SK-N-SH (cell line): ENCODE measurements around the gene TSPAN13. TPM values are rescaled to one million over a fixed set of nuclear protein-coding genes. Genes with fewer than 3 reads are reported as not detected.

ENCODE experiments used
- CTCF ChIA-PET: fragments of 300-600, 350-600 bp; formaldehyde crosslinking; extraction: SDS; loops from one replicate; lab custom pipeline; 2021; lab: Yijun Ruan, JAX
- POLR2A ChIA-PET: fragments of 350-600 bp; sonication (Branson Sonifier 250); formaldehyde crosslinking; extraction: SDS; loops from one replicate; lab custom pipeline; 2020; ENCODE audit warnings: antibody characterized with exemption, inconsistent platforms; lab: Yijun Ruan, JAX
- DNase-seq: peaks from one replicate; pipeline ENCODE4 v3.0.0; 2012
- H2AFZ ChIP-seq: fragments of 200-600 bp; sonication (generic); 2 replicates; pipeline ENCODE4 v1.8.1; 2016; ENCODE audit warnings: antibody characterized with exemption, mild to moderate bottlenecking, low read depth
- H3F3A ChIP-seq: fragments of 200-600 bp; sonication (generic); replicated peaks from 2 replicates; pipeline ENCODE3; 2016; ENCODE audit warnings: antibody characterized with exemption, mild to moderate bottlenecking; ENCODE audit not compliant: insufficient read depth
- H3K27ac ChIP-seq, 2 experiments: fragments of 200-500 bp in 1 of 2; fragments of 200-600 bp in 1 of 2; sonication (Bioruptor generic) in 1 of 2; sonication (generic), shearing (Covaris generic) in 1 of 2; 2 replicates each; pipeline versions ENCODE4 v1.5.1 to v1.6.1; 2014 to 2016; ENCODE audit warnings: low read depth in 2 of 2, inconsistent platforms in 1 of 2, low read length in 1 of 2, mild to moderate bottlenecking in 1 of 2, mixed read lengths in 1 of 2
- H3K27me3 ChIP-seq: fragments of 200-600 bp; sonication (generic), shearing (Covaris generic); 2 replicates; pipeline ENCODE4 v1.6.1; 2016; ENCODE audit warnings: mixed run types; ENCODE audit not compliant: insufficient read depth
- H3K36me3 ChIP-seq, 2 experiments: fragments of 200-500 bp in 1 of 2; fragments of 200-600 bp in 1 of 2; sonication (Bioruptor generic) in 1 of 2; sonication (generic) in 1 of 2; replicated peaks in 1 of 2; 2 replicates each; pipeline versions ENCODE3 to v1.5.1; 2014 to 2016; ENCODE audit warnings: low read length in 1 of 2, mild to moderate bottlenecking in 1 of 2; ENCODE audit not compliant: insufficient read depth in 2 of 2, control insufficient read depth in 1 of 2
- H3K4me1 ChIP-seq, 2 experiments: fragments of 200-500 bp in 1 of 2; fragments of 200-600 bp in 1 of 2; sonication (Bioruptor generic) in 1 of 2; sonication (generic), shearing (Covaris generic) in 1 of 2; 2 replicates each; pipeline versions ENCODE4 v1.5.1 to v1.6.1; 2014 to 2016; ENCODE audit warnings: low read depth in 1 of 2, low read length in 1 of 2, mixed run types in 1 of 2; ENCODE audit not compliant: insufficient read depth in 2 of 2, control insufficient read depth in 1 of 2
- H3K4me2 ChIP-seq: fragments of 200-600 bp; sonication (generic), shearing (Covaris generic); 2 replicates; pipeline ENCODE4 v1.6.1; 2017; ENCODE audit warnings: mixed run types
- H3K4me3 ChIP-seq, 2 experiments: fragments of 200-500 bp in 1 of 2; fragments of 200-600 bp in 1 of 2; sonication (Bioruptor generic) in 1 of 2; sonication (generic), shearing (Covaris generic) in 1 of 2; 2 replicates each; pipeline versions ENCODE4 v1.5.1 to v1.8.1; 2014 to 2016; ENCODE audit warnings: low read depth in 2 of 2, inconsistent platforms in 1 of 2, low read length in 1 of 2, mild to moderate bottlenecking in 1 of 2, mixed read lengths in 1 of 2, moderate library complexity in 1 of 2
- H3K79me2 ChIP-seq: fragments of 200-600 bp; sonication (generic); 2 replicates; pipeline ENCODE4 v1.8.1; 2017; ENCODE audit warnings: mild to moderate bottlenecking; ENCODE audit not compliant: insufficient read depth
- H3K9ac ChIP-seq: fragments of 200-600 bp; sonication (generic); 2 replicates; pipeline ENCODE4 v1.6.1; 2017; ENCODE audit warnings: mixed run types
- H3K9me2 ChIP-seq: fragments of 200-600 bp; sonication (generic); 2 replicates; pipeline ENCODE4 v1.6.1; 2017; ENCODE audit warnings: mixed run types
- H3K9me3 ChIP-seq: fragments of 200-600 bp; sonication (generic); 2 replicates; pipeline ENCODE4 v1.6.1; 2017; ENCODE audit warnings: mixed run types, mild to moderate bottlenecking, moderate library complexity
- H4K20me1 ChIP-seq: fragments of 200-600 bp; sonication (generic); 2 replicates; pipeline ENCODE4 v1.6.1; 2017; ENCODE audit warnings: mild to moderate bottlenecking, mixed run types; ENCODE audit not compliant: insufficient read depth
- CHD2 ChIP-seq: fragments of 150-350 bp; IDR thresholded peaks from 2 replicates; pipeline ENCODE4 v1.6.1; 2018; ENCODE audit warnings: low read length; ENCODE audit not compliant: partially characterized antibody
- ELF1 ChIP-seq: IDR thresholded peaks from 2 replicates; pipeline ENCODE4 v1.4.0; 2012
- EP300 ChIP-seq, 2 experiments: IDR thresholded peaks; 2 replicates each; pipeline versions ENCODE4 v1.4.0 to v1.6.1; 2012; ENCODE audit warnings: borderline replicate concordance in 1 of 2, low read depth in 1 of 2, low read length in 1 of 2
- EZH2phosphoT487 ChIP-seq: fragments of 200-600 bp; sonication (generic); IDR thresholded peaks from 2 replicates; pipeline ENCODE4 v1.6.1; 2017; ENCODE audit warnings: low read depth, mixed run types, mild to moderate bottlenecking, antibody characterized with exemption, moderate library complexity, borderline replicate concordance
- GABPA ChIP-seq: IDR thresholded peaks from 2 replicates; pipeline ENCODE4 v1.4.0; 2012; ENCODE audit warnings: low read depth, mild to moderate bottlenecking
- GATA2 ChIP-seq: sonication (generic); formaldehyde crosslinking; IDR thresholded peaks from 2 replicates; pipeline ENCODE4 v1.5.0; 2020; ENCODE audit warnings: mild to moderate bottlenecking, missing genetic modification reagents
- JUND ChIP-seq: IDR thresholded peaks from 2 replicates; pipeline ENCODE4 v1.4.0; 2012
- RCOR1 ChIP-seq: fragments of 150-350 bp; IDR thresholded peaks from 2 replicates; pipeline ENCODE4 v1.6.1; 2017; ENCODE audit warnings: antibody characterized with exemption, low read length
- RFX5 ChIP-seq: IDR thresholded peaks from 2 replicates; pipeline ENCODE4 v1.6.1; 2012; ENCODE audit warnings: mild to moderate bottlenecking, improper control_type of control experiment, low read length
- SIN3A ChIP-seq: IDR thresholded peaks from 2 replicates; pipeline ENCODE4 v1.6.1; 2012; ENCODE audit warnings: low read depth, mild to moderate bottlenecking, low read length, moderate library complexity, borderline replicate concordance
- SMC3 ChIP-seq: IDR thresholded peaks from 2 replicates; pipeline ENCODE4 v1.6.1; 2012; ENCODE audit warnings: low read depth, low read length, improper control_type of control experiment
- TAF1 ChIP-seq: IDR thresholded peaks from 2 replicates; pipeline ENCODE4 v1.6.1; 2012; ENCODE audit warnings: low read depth, mild to moderate bottlenecking, low read length, moderate library complexity, borderline replicate concordance
- TCF12 ChIP-seq: IDR thresholded peaks from 2 replicates; pipeline ENCODE4 v1.4.0; 2012
- TEAD4 ChIP-seq: IDR thresholded peaks from 2 replicates; pipeline ENCODE4 v1.4.0; 2012; ENCODE audit warnings: mild to moderate bottlenecking, borderline replicate concordance; ENCODE audit not compliant: insufficient read depth
- WGBS: methylation state at CpG from one replicate; pipeline ENCODE4 v1.1.6; 2017; ENCODE audit warnings: low lambda C conversion rate; 5-methylcytosine and 5-hydroxymethylcytosine counted together
- polyA plus RNA-seq, 3 experiments: library from polyadenylated mRNA; depleted of rRNA; stranded (reverse); fragments of >200 nt; gene quantifications; 2 replicates each; pipeline ENCODE4 v1.2.3, GENCODE V29; 2012
- TF ChIP-seq, protein P1 (sequence below): IDR thresholded peaks from 2 replicates; pipeline ENCODE4; 2012
- TF ChIP-seq, protein P2 (sequence below): IDR thresholded peaks from 2 replicates; pipeline ENCODE4 v1.4.0; 2012; ENCODE audit warnings: low read depth, borderline replicate concordance
- TF ChIP-seq, protein P3 (sequence below): fragments of 150-350 bp; IDR thresholded peaks from 2 replicates; pipeline ENCODE4 v1.6.1; 2016; ENCODE audit warnings: mild to moderate bottlenecking, low read depth, low read length
- TF ChIP-seq, protein P4 (sequence below): fragments of 200-600 bp; sonication (generic); IDR thresholded peaks from 2 replicates; pipeline ENCODE4 v1.6.1; 2017; ENCODE audit warnings: antibody characterized with exemption, mild to moderate bottlenecking, moderate library complexity
- TF ChIP-seq, protein P5 (sequence below): IDR thresholded peaks from 2 replicates; pipeline ENCODE4 v1.4.0; 2012; ENCODE audit warnings: low read depth

TSPAN13 gene
- polyA plus RNA-seq, 1 of the 3 experiments (the other 2 are of a cell fraction), result 0.26 TPM

DNA sequence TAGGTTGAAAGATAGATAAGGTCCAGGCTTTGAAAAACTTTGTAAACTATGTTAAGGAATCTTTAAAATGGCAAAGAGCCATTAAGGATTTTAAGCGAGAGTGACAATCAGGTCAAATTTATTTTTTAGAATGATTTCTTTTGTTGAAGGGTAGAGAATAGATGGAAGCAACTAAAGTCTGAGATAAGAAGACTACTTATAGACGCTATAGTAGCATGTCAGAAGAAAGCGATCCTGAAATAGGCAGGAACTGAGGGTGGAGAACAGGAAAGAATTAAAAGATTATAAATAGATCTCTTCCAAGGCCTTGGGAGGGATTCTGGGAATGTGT lies 13.0 kb upstream of the TSPAN13 start (continued):
- TF ChIP-seq, protein P1, sequence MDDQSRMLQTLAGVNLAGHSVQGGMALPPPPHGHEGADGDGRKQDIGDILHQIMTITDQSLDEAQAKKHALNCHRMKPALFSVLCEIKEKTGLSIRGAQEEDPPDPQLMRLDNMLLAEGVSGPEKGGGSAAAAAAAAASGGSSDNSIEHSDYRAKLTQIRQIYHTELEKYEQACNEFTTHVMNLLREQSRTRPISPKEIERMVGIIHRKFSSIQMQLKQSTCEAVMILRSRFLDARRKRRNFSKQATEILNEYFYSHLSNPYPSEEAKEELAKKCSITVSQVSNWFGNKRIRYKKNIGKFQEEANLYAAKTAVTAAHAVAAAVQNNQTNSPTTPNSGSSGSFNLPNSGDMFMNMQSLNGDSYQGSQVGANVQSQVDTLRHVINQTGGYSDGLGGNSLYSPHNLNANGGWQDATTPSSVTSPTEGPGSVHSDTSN, result no peak
- TF ChIP-seq TEAD4 (no peak), SIN3A (no peak), TAF1 (no peak)
- TF ChIP-seq, all 33 proteins: peak for 0

DNA sequence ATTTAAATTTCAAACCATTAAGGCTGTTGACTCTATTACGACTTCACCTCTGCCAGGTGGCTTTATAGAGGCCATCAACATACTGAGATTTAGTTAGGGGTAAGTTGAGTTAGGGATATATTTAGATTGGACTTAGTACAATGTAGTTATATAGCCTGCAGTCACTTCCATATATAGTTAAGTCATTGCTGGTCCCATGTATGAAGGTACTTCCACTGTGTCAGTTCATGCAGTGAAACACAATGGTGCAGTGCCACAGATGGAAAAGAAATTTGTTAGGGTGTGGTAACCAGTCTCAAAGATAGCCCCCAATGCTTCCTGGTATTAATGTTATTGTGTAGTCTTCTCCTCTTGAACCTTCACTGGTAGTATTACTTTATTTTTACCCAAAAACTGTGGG lies 12.6 kb upstream of the TSPAN13 start:
- H3F3A ChIP-seq, result peaks cover 5% of the 10 kb centered on the region
- H3K36me3 ChIP-seq, result no peaks in the 10 kb centered on the region
- no peak overlapping the region; a peak in 1 of 4 replicates for H3K27ac ChIP-seq
- peaks cover 4 to 11% of the 10 kb centered on the region in 2 experiments; a peak in 3 of 4 replicates for H3K4me1 ChIP-seq
- H3K9me2 ChIP-seq, result no peaks in the 10 kb centered on the region
- WGBS, result 86% methylated on average over 1 of the region's 1 CpG
- CTCF ChIA-PET, result no interaction called here
- no peak overlapping the region for H2AFZ ChIP-seq
- H3K9me3 ChIP-seq, result no peaks in the 10 kb centered on the region
- no peak for TF ChIP-seq TEAD4
- TF ChIP-seq JUND, result no peak
- no peak for TF ChIP-seq SMC3
- no peak for TF ChIP-seq GATA2 (CRISPR knock-in tag)
- no peak for TF ChIP-seq TCF12
- TF ChIP-seq RCOR1, result no peak
- TF ChIP-seq, protein P2, sequence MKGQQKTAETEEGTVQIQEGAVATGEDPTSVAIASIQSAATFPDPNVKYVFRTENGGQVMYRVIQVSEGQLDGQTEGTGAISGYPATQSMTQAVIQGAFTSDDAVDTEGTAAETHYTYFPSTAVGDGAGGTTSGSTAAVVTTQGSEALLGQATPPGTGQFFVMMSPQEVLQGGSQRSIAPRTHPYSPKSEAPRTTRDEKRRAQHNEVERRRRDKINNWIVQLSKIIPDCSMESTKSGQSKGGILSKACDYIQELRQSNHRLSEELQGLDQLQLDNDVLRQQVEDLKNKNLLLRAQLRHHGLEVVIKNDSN, result no peak
- no peak for TF ChIP-seq EZH2phosphoT487
- H4K20me1 ChIP-seq, result no peaks in the 10 kb centered on the region
- H3K4me3 ChIP-seq, result no peak overlapping the region
- H3K79me2 ChIP-seq, result no peaks in the 10 kb centered on the region
- no peaks in the 10 kb centered on the region for H3K27me3 ChIP-seq
- POLR2A ChIA-PET, result no interaction called here
- no peak for DNase-seq
- no peak overlapping the region for H3K4me2 ChIP-seq
- no peak overlapping the region for H3K9ac ChIP-seq

DNA sequence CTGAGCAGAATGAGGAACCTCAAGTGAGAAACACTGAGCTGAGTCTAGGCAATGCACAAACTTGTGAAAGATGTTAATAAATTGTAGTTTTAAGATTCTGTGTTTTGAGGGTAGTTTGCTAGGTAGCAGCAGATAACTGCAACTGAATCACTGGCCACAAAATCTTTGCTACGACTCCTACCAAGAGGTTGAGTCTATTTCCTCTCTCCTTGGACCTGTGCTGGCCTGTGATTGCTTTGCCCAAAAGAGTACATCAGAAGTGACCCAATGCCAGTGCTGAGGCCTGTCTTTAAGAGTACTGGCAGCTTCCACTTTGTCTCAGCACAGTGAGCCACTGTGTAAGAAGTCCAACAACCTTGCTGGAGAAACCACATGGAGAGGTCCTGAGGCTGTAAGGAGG lies 11.9 kb upstream of the TSPAN13 start:
- ChIA-PET POLR2A (no interaction called here), CTCF (interaction anchor here (1.2 kb wide), 1 partner anchor 86 kb away, joined by 3 read pairs; no protein-coding TSS in a partner anchor)
- H3K79me2 ChIP-seq, result no peaks in the 10 kb centered on the region
- DNase-seq, result no peak
- no peak overlapping the region for H3K27ac ChIP-seq
- no peaks in the 10 kb centered on the region for H4K20me1 ChIP-seq
- H3K9me2 ChIP-seq, result no peaks in the 10 kb centered on the region
- no peak overlapping the region for H2AFZ ChIP-seq
- H3F3A ChIP-seq, result peaks cover 5% of the 10 kb centered on the region
- 100% methylated on average over 1 of the region's 1 CpG for WGBS
- no peak overlapping the region for H3K9ac ChIP-seq
- no peak overlapping the region for H3K4me3 ChIP-seq
- TF ChIP-seq, protein P2, result no peak
- TF ChIP-seq JUND (no peak), CHD2 (no peak), RFX5 (no peak), EP300 (IDR thresholded peaks at IDR 0.05; ENCODE audit: borderline replicate concordance in 1 of 2, low read depth in 1 of 2, low read length in 1 of 2) (no peak), GABPA (no peak), ELF1 (no peak), EZH2phosphoT487 (no peak)
- TF ChIP-seq, protein P1, result no peak
- TF ChIP-seq, protein P3, sequence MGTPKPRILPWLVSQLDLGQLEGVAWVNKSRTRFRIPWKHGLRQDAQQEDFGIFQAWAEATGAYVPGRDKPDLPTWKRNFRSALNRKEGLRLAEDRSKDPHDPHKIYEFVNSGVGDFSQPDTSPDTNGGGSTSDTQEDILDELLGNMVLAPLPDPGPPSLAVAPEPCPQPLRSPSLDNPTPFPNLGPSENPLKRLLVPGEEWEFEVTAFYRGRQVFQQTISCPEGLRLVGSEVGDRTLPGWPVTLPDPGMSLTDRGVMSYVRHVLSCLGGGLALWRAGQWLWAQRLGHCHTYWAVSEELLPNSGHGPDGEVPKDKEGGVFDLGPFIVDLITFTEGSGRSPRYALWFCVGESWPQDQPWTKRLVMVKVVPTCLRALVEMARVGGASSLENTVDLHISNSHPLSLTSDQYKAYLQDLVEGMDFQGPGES, result no peak
- TF ChIP-seq, protein P4, sequence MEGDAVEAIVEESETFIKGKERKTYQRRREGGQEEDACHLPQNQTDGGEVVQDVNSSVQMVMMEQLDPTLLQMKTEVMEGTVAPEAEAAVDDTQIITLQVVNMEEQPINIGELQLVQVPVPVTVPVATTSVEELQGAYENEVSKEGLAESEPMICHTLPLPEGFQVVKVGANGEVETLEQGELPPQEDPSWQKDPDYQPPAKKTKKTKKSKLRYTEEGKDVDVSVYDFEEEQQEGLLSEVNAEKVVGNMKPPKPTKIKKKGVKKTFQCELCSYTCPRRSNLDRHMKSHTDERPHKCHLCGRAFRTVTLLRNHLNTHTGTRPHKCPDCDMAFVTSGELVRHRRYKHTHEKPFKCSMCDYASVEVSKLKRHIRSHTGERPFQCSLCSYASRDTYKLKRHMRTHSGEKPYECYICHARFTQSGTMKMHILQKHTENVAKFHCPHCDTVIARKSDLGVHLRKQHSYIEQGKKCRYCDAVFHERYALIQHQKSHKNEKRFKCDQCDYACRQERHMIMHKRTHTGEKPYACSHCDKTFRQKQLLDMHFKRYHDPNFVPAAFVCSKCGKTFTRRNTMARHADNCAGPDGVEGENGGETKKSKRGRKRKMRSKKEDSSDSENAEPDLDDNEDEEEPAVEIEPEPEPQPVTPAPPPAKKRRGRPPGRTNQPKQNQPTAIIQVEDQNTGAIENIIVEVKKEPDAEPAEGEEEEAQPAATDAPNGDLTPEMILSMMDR, result no peak
- TF ChIP-seq, protein P5, sequence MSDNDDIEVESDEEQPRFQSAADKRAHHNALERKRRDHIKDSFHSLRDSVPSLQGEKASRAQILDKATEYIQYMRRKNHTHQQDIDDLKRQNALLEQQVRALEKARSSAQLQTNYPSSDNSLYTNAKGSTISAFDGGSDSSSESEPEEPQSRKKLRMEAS, result no peak
- TF ChIP-seq, all 33 proteins: peak for 0
- no peaks in the 10 kb centered on the region for H3K9me3 ChIP-seq
- no peak overlapping the region for H3K4me2 ChIP-seq
- peaks cover 4 to 11% of the 10 kb centered on the region in 2 experiments; a peak in 3 of 4 replicates for H3K4me1 ChIP-seq
- H3K27me3 ChIP-seq, result no peaks in the 10 kb centered on the region
- H3K36me3 ChIP-seq, result no peaks in the 10 kb centered on the region
